Activated CD8-positive, alpha-beta T cell treated with anti-CD3 and anti-CD28 coated beads for 36 hours (primary cell): ENCODE data around the gene CPXM1. TPM values are rescaled to one million over a fixed set of nuclear protein-coding genes. Genes with fewer than 3 reads are reported as not detected.

Source experiments
- ATAC-seq: fragments of 200-7000 bp; cut with Tn5 transposase; one replicate; pipeline ENCODE4 v1.10.0; 2021; ENCODE audit warnings: mild to moderate bottlenecking, moderate library complexity
- CTCF ChIA-PET: fragments of 350-600 bp; sonication (Branson Sonifier 250); formaldehyde crosslinking; loops from one replicate; lab custom pipeline; 2021; ENCODE audit warnings: antibody characterized with exemption; lab: Charles Lee
- POLR2A ChIA-PET: fragments of 350-600 bp; sonication (Branson Sonifier 250); formaldehyde crosslinking; loops from one replicate; lab custom pipeline; 2021; ENCODE audit warnings: antibody characterized with exemption; lab: Charles Lee
- DNase-seq: peaks from one replicate; pipeline ENCODE4 v3.0.0-alpha.2; 2020
- H3K27ac Mint-ChIP-seq: one replicate; pipeline ENCODE4 v1.8.0; 2021; ENCODE audit warnings: mild to moderate bottlenecking, mixed read lengths
- H3K27me3 Mint-ChIP-seq: one replicate; pipeline ENCODE4 v1.8.0; 2021; ENCODE audit warnings: mixed read lengths
- H3K36me3 Mint-ChIP-seq: one replicate; pipeline ENCODE4 v1.8.0; 2021; ENCODE audit warnings: low read depth, mixed read lengths
- H3K4me1 Mint-ChIP-seq: one replicate; pipeline ENCODE4 v1.8.0; 2021; ENCODE audit warnings: low read depth, mixed read lengths
- H3K4me3 Mint-ChIP-seq: one replicate; pipeline ENCODE4 v1.8.0; 2021; ENCODE audit warnings: mild to moderate bottlenecking, moderate library complexity, mixed read lengths
- H3K9me3 Mint-ChIP-seq: one replicate; pipeline ENCODE4 v1.8.0; 2021; ENCODE audit warnings: mixed read lengths
- intact Hi-C: fragments of 100-400 bp; cut with micrococcal nuclease; formaldehyde crosslinking; loops from one replicate; pipeline ENCODE4 v1.10.0; 2022
- total RNA-seq, 2 experiments: library from RNA; stranded (reverse); gene quantifications; one replicate each; pipeline ENCODE4 v1.2.3, GENCODE V29; 2021
- TF ChIP-seq, protein P1 (sequence below): fragments of 200-600 bp; IDR thresholded peaks from one replicate; pipeline ENCODE4 v1.8.0; 2022; ENCODE audit warnings: antibody characterized with exemption, mild to moderate bottlenecking

Gene CPXM1
- total RNA-seq, 2 experiments from 2014 or later, result 2.0 to 2.9 TPM

DNA sequence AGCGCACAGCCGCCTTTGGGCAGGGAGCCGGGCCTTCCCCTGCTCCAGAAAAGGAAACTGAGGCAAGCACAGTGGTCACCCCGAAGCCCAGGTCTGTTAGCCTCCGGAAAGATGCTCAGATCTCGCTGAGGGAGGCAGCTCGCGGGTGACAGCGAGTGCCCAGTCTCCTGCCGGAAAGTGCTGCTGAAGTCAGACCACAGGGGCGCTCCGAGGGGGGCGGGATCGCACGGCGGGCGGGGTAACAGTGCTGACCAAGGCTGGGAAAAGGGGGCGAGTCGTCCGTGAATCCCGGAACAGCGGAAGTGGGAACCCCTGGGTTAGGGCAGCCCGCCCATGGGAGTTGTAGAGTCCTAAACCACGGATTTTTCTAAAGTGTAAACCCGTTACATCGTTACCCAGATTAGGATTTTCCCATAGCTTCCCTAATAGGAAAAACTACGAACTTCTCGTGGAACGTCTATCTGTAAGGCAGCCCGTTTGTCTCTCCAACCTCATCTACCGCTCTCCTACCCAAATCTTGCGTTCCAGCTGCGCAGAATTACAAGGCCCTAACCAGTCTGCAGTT lies 40.6 kb upstream of the CPXM1 start:
- Mint-ChIP-seq H3K4me3 (peak overlapping the region; percentile 83), H3K27ac (peak overlapping the region; percentile 70), H3K36me3 (peaks cover 22% of the 10 kb centered on the region), H3K27me3 (no peaks in the 10 kb centered on the region), H3K4me1 (peaks cover 40% of the 10 kb centered on the region), H3K9me3 (no peaks in the 10 kb centered on the region)
- POLR2A ChIA-PET, result interaction anchor here (0.9 to 3.0 kb wide), 8 partner anchors 8 to 331 kb away, joined by 3 to 10 read pairs (median 6); partner anchors contain the start of genes CPXM1 and PTPRA
- TF ChIP-seq, protein P1, sequence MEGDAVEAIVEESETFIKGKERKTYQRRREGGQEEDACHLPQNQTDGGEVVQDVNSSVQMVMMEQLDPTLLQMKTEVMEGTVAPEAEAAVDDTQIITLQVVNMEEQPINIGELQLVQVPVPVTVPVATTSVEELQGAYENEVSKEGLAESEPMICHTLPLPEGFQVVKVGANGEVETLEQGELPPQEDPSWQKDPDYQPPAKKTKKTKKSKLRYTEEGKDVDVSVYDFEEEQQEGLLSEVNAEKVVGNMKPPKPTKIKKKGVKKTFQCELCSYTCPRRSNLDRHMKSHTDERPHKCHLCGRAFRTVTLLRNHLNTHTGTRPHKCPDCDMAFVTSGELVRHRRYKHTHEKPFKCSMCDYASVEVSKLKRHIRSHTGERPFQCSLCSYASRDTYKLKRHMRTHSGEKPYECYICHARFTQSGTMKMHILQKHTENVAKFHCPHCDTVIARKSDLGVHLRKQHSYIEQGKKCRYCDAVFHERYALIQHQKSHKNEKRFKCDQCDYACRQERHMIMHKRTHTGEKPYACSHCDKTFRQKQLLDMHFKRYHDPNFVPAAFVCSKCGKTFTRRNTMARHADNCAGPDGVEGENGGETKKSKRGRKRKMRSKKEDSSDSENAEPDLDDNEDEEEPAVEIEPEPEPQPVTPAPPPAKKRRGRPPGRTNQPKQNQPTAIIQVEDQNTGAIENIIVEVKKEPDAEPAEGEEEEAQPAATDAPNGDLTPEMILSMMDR, result no peak
- peak; percentile 45 for ATAC-seq
- DNase-seq, result peak; percentile 59
- intact Hi-C loops, result no loop called here
- CTCF ChIA-PET, result interaction anchor here (2.0 kb wide), 1 partner anchor 25 kb away, joined by 6 read pairs; no protein-coding TSS in a partner anchor

- no peaks in the 10 kb centered on the region for H3K9me3 Mint-ChIP-seq
- no peaks in the 10 kb centered on the region for H3K27me3 Mint-ChIP-seq
- intact Hi-C loops, result no loop called here
- ChIA-PET CTCF (interaction anchor here (2.0 kb wide), 1 partner anchor 26 kb away, joined by 6 read pairs; no protein-coding TSS in a partner anchor), POLR2A (interaction anchor here (0.6 to 3.0 kb wide), 15 partner anchors 9 to 332 kb away, joined by 3 to 10 read pairs (median 4); partner anchors contain the start of genes CPXM1, NOP56 and PTPRA)
- peaks cover 22% of the 10 kb centered on the region for H3K36me3 Mint-ChIP-seq
- TF ChIP-seq, protein P1, result no peak
- ATAC-seq (peak; percentile 98), DNase-seq (peak; percentile 91)
- H3K27ac Mint-ChIP-seq, result peak within 1 kb of the TSS; percentile 88
- peak within 1 kb of the TSS; percentile 83 for H3K4me3 Mint-ChIP-seq
- peaks cover 36% of the 10 kb centered on the region for H3K4me1 Mint-ChIP-seq
Observed at GRCh38 chr20:2840138-2840966, 39.9 kb upstream of the CPXM1 start, which contains the start of the genes PCED1A and VPS16. Gene PCED1A (minus strand): TSS chr20:2840655. CDS start chr20:2839912, 743 bp downstream. Gene VPS16 (plus strand): TSS chr20:2840745. CDS start chr20:2840775, 30 bp downstream.

DNA sequence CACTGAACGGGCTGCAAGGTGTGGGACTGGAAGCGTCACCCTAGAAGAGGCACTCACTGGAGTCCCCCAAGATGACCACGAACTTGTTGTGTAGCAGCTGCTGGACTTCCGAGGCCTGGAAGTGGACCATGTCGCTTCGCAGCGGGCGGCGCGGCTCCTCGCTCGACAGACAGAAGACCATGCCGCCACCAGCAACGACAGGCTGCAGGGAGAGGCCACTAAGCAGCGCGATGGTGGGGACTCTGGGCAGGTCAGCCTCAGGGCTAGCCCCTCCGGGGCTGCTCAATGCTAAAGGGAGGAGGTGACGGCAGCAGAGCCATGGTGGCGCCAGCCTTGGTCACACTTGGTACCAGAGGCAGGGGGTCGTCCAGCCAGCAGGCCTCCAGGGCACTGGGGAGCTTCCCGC lies 39.3 kb upstream of the CPXM1 start:
- Mint-ChIP-seq H3K4me3 (peak overlapping the region; percentile 83), H3K36me3 (peaks cover 27% of the 10 kb centered on the region), H3K27ac (peak overlapping the region; percentile 84), H3K4me1 (peaks cover 31% of the 10 kb centered on the region), H3K9me3 (no peaks in the 10 kb centered on the region), H3K27me3 (no peaks in the 10 kb centered on the region)
- CTCF ChIA-PET, result interaction anchor here (2.0 kb wide), 1 partner anchor 26 kb away, joined by 6 read pairs; no protein-coding TSS in a partner anchor
- TF ChIP-seq, protein P1, result no peak
- intact Hi-C loops, result no loop called here
- no peak for DNase-seq
- POLR2A ChIA-PET, result interaction anchor here (0.6 to 3.0 kb wide), 16 partner anchors 10 to 332 kb away, joined by 3 to 10 read pairs (median 4); partner anchors contain the start of genes CPXM1, NOP56 and PTPRA
- ATAC-seq, result no peak

GRCh38 chr20:2838847-2839671 lies 38.6 kb upstream of the CPXM1 start:
- TF ChIP-seq, protein P1, result no peak
- ATAC-seq (no peak), DNase-seq (no peak)
- Mint-ChIP-seq H3K27ac (peak overlapping the region; percentile 84), H3K9me3 (no peaks in the 10 kb centered on the region), H3K36me3 (peaks cover 27% of the 10 kb centered on the region), H3K27me3 (no peaks in the 10 kb centered on the region), H3K4me3 (peak overlapping the region; percentile 83), H3K4me1 (peaks cover 25% of the 10 kb centered on the region)
- ChIA-PET CTCF (interaction anchor here (0.6 to 2.0 kb wide), 2 partner anchors 27 to 86 kb away, joined by 4 to 6 read pairs; no protein-coding TSS in a partner anchor), POLR2A (interaction anchor here (0.7 to 3.0 kb wide), 13 partner anchors 10 to 263 kb away, joined by 3 to 10 read pairs (median 4); partner anchors contain the start of genes CPXM1, NOP56 and PTPRA)
- intact Hi-C loops, result no loop called here
